ENCODE measurements around the gene TBC1D1. TPM values are rescaled to one million over a fixed set of nuclear protein-coding genes. Genes with fewer than 3 reads are reported as not detected.
A peak's percentile ranks its signal among the peaks of the same experiment; 100 is the strongest.

The TBC1D1 gene
- total RNA-seq, 1 donor from 2014 or later, result 56.5 TPM

GRCh38 chr4:37938208-37938607 is 47.3 kb downstream of the TBC1D1 start:
- intact Hi-C loops (cut with DNase I), result no loop called here

GRCh38 chr4:37946503-37947179 is 55.8 kb downstream of the TBC1D1 start:
- peak; percentile 68 to 90 for ATAC-seq
- TF ChIP-seq, protein P1, sequence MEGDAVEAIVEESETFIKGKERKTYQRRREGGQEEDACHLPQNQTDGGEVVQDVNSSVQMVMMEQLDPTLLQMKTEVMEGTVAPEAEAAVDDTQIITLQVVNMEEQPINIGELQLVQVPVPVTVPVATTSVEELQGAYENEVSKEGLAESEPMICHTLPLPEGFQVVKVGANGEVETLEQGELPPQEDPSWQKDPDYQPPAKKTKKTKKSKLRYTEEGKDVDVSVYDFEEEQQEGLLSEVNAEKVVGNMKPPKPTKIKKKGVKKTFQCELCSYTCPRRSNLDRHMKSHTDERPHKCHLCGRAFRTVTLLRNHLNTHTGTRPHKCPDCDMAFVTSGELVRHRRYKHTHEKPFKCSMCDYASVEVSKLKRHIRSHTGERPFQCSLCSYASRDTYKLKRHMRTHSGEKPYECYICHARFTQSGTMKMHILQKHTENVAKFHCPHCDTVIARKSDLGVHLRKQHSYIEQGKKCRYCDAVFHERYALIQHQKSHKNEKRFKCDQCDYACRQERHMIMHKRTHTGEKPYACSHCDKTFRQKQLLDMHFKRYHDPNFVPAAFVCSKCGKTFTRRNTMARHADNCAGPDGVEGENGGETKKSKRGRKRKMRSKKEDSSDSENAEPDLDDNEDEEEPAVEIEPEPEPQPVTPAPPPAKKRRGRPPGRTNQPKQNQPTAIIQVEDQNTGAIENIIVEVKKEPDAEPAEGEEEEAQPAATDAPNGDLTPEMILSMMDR (IDR thresholded peaks at IDR 0.05), result no peak
- no peak overlapping the region for H3K4me3 ChIP-seq
- intact Hi-C loops (cut with DNase I), result no loop called here
- DNase-seq, result peak; percentile 79
- no peaks in the 10 kb centered on the region for H3K9me3 ChIP-seq
- H3K36me3 ChIP-seq, result no peaks in the 10 kb centered on the region
- H3K4me1 ChIP-seq, result peaks cover 22% of the 10 kb centered on the region
- no peaks in the 10 kb centered on the region for H3K27me3 ChIP-seq (ENCODE audit: low read depth)
- H3K27ac ChIP-seq, result no peak overlapping the region

More at GRCh38 chr4:37938208-37938607, 47.3 kb downstream of the TBC1D1 start:
- ATAC-seq, result no peak
- Histone ChIP-seq H3K4me3 (no peak overlapping the region), H3K36me3 (no peaks in the 10 kb centered on the region), H3K9me3 (no peaks in the 10 kb centered on the region), H3K4me1 (no peaks in the 10 kb centered on the region), H3K27ac (no peak overlapping the region), H3K27me3 (ENCODE audit: low read depth) (no peaks in the 10 kb centered on the region)
- TF ChIP-seq, protein P1 (IDR thresholded peaks at IDR 0.05), result no peak
- no peak for DNase-seq

DNA sequence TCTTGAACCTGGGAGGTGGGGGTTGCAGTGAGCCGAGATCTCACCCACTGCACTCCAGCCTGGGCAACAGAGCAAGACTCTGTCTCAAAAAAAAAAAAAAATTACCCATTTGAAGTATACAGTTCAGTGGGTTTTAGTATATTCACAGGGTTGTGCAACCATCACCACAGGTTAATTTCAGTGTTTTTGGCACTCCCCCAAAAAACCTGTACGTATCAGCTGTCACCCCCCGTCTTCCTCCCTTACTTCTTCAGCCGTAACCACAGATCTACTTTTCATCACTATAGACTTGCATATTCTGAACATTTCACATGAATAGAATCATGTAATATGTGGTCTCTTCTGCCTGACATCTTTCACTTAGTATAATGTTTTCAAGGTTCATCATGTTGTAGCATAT is 57.7 kb downstream of the TBC1D1 start:
- Histone ChIP-seq H3K4me1 (peaks cover 22% of the 10 kb centered on the region), H3K27me3 (ENCODE audit: low read depth) (no peaks in the 10 kb centered on the region), H3K36me3 (no peaks in the 10 kb centered on the region), H3K4me3 (no peak overlapping the region), H3K27ac (no peak overlapping the region), H3K9me3 (no peaks in the 10 kb centered on the region)
- intact Hi-C loops (cut with DNase I), result no loop called here
- DNase-seq, result no peak
- ATAC-seq, result no peak
- TF ChIP-seq, protein P1 (IDR thresholded peaks at IDR 0.05), result no peak

GRCh38 chr4:37949636-37950426 is 58.9 kb downstream of the TBC1D1 start:
- peaks cover 16% of the 10 kb centered on the region for H3K4me1 ChIP-seq
- no peak overlapping the region for H3K4me3 ChIP-seq
- no peaks in the 10 kb centered on the region for H3K27me3 ChIP-seq (ENCODE audit: low read depth)
- intact Hi-C loops (cut with DNase I), result no loop called here
- DNase-seq (no peak), ATAC-seq (no peak)
- TF ChIP-seq, protein P1 (IDR thresholded peaks at IDR 0.05), result no peak
- no peak overlapping the region for H3K27ac ChIP-seq
- H3K36me3 ChIP-seq, result no peaks in the 10 kb centered on the region
- no peaks in the 10 kb centered on the region for H3K9me3 ChIP-seq

GRCh38 chr4:37951461-37952352 is 60.8 kb downstream of the TBC1D1 start:
- Histone ChIP-seq H3K4me3 (no peak overlapping the region), H3K27me3 (ENCODE audit: low read depth) (no peaks in the 10 kb centered on the region), H3K9me3 (no peaks in the 10 kb centered on the region), H3K27ac (no peak overlapping the region), H3K36me3 (no peaks in the 10 kb centered on the region), H3K4me1 (no peaks in the 10 kb centered on the region)
- ATAC-seq (peak; percentile 55 to 56), DNase-seq (no peak)
- TF ChIP-seq, protein P1 (IDR thresholded peaks at IDR 0.05), result no peak
- intact Hi-C loops (cut with DNase I), result no loop called here

All from lower lobe of right lung (tissue), 2 donors.